ENCODE data around the gene PRLHR.

Gene PRLHR

GRCh38 chr10:118595598-118596425 lies at the start of gene PRLHR:
PRLHR (minus strand) TSS chr10:118595648; CDS start chr10:118595244, 404 bp downstream.
- no peak for TF ChIP-seq CTCF (IDR thresholded peaks at IDR 0.05; ENCODE audit: low read depth, low read length)
- H3K4me3 ChIP-seq (ENCODE audit: low read depth, low read length) = no peak within 1 kb of the TSS

- no peak for TF ChIP-seq CTCF (IDR thresholded peaks at IDR 0.05; ENCODE audit: low read depth, low read length)
- no peak overlapping the region for H3K4me3 ChIP-seq (ENCODE audit: low read depth, low read length)
These were observed 46.8 kb upstream of the PRLHR start for GRCh38 chr10:118642228-118642627.

GRCh38 chr10:118638680-118639079 lies 43.2 kb upstream of the PRLHR start:
- no peak overlapping the region for H3K4me3 ChIP-seq (ENCODE audit: low read depth, low read length)
- no peak for TF ChIP-seq CTCF (IDR thresholded peaks at IDR 0.05; ENCODE audit: low read depth, low read length)

GRCh38 chr10:118635674-118636402 lies 40.4 kb upstream of the PRLHR start:
- H3K4me3 ChIP-seq (ENCODE audit: low read depth, low read length) = no peak overlapping the region
- TF ChIP-seq CTCF (IDR thresholded peaks at IDR 0.05; ENCODE audit: low read depth, low read length) = no peak

- no peak for TF ChIP-seq CTCF (IDR thresholded peaks at IDR 0.05; ENCODE audit: low read depth, low read length)
- no peak overlapping the region for H3K4me3 ChIP-seq (ENCODE audit: low read depth, low read length)
These were observed 38.3 kb upstream of the PRLHR start for GRCh38 chr10:118633786-118634185.

- no peak overlapping the region for H3K4me3 ChIP-seq (ENCODE audit: low read depth, low read length)
- TF ChIP-seq CTCF (IDR thresholded peaks at IDR 0.05; ENCODE audit: low read depth, low read length) = no peak
These were observed 33.8 kb upstream of the PRLHR start for GRCh38 chr10:118629211-118629610.

GRCh38 chr10:118628397-118628796 lies 32.9 kb upstream of the PRLHR start:
- TF ChIP-seq CTCF (IDR thresholded peaks at IDR 0.05; ENCODE audit: low read depth, low read length) = no peak
- no peak overlapping the region for H3K4me3 ChIP-seq (ENCODE audit: low read depth, low read length)
